Iris pigment epithelial cell (primary cell): ENCODE results near the gene NUMA1.

Experiments used
- DNase-seq: peaks from one replicate; pipeline ENCODE4 v3.0.0-alpha.2; 2011; ENCODE audit warnings: low read depth

Gene NUMA1

DNA sequence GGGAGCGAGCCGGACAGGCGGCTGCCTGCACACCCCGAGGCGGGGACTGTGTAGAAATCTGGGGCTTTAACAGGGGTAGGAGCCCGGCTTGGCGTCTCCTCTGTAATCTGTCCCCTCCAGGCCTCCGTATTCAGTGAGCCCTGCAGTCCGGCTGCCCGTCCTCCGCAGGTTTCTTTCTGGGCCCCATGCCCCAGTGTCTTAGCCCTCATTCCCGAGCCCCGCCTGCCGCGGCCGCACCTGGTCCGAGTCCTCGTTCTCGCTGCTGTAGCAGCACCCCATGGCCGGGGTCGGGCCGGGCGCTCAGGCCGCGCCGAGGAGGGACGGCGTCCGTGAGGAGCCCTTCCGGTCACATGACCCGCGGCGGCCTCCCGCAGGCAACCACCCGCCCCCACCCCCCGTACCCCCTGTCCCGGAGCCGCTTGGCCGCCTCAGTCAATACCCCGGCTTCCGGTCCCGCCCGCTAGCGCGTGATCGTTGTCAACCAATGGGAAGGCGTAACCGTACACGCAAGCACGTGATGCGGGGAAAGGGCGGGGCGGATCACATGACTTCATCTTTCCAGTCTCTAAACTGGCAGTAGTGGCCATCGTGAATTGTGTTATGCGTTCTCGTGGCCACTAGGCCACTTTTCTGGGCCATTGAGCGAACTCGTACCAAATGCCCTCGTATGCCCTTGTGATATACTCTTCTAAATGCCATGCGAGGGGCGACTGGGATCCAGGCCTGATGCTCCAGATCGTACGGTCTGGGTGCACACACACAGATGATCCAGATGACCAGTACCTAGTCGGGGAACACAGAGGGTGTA, 22.8 kb upstream of the NUMA1 start, which contains the start of gene LAMTOR1:
Gene LAMTOR1 (minus strand): TSS at position 352 of the 808 bp plus-strand sequence. CDS start 73 bp downstream, at position 279.
- peak; percentile 99 for DNase-seq

- no peak for DNase-seq
Observed at GRCh38 chr11:72102631-72102945, 22.2 kb upstream of the NUMA1 start.

DNA sequence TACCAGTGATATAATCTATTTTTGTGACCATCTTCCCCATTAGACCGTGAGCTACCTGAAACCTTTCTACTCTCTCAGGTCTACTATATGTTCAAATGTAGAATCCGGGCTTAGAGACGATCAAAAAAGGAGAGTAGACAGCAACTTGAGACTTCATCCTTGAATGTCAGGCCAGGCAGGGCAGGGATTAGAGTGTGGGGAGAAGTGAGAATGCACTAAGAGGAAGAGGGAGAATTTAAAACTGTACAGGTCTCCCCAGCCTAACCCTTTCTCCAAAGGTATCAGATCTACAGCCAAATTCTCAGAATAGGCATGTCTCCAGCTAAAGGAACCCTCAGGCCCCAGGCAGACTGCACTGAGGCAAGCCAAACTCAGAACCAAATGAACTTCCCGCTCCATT, 21.8 kb upstream of the NUMA1 start:
- DNase-seq: no peak

GRCh38 chr11:72100462-72100861, 20.1 kb upstream of the NUMA1 start:
- no peak for DNase-seq

DNA sequence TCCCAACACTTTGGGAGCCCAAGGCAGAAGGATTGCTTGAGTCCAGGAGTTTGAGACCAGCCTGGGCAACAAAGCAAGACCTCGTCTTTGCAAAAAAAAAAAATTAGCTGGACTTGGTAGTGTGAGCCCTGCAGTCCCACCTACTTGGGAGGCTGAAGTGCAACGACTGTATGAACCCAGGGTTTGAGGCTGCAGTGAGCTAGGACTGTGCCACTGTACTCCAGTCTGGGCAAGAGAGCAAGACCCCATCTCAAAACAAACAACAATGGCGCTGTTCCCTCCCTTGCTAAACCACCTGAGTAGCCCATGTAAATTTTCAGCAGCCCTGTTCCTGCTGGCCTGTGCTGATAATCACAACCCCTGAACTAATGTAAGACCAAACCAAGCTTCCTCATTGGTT, 19.7 kb upstream of the NUMA1 start:
- no peak for DNase-seq

GRCh38 chr11:72098741-72099140, 18.4 kb upstream of the NUMA1 start:
- DNase-seq: no peak

- DNase-seq: peak; percentile 62
Observed at GRCh38 chr11:72091292-72091691, 10.9 kb upstream of the NUMA1 start.

DNA sequence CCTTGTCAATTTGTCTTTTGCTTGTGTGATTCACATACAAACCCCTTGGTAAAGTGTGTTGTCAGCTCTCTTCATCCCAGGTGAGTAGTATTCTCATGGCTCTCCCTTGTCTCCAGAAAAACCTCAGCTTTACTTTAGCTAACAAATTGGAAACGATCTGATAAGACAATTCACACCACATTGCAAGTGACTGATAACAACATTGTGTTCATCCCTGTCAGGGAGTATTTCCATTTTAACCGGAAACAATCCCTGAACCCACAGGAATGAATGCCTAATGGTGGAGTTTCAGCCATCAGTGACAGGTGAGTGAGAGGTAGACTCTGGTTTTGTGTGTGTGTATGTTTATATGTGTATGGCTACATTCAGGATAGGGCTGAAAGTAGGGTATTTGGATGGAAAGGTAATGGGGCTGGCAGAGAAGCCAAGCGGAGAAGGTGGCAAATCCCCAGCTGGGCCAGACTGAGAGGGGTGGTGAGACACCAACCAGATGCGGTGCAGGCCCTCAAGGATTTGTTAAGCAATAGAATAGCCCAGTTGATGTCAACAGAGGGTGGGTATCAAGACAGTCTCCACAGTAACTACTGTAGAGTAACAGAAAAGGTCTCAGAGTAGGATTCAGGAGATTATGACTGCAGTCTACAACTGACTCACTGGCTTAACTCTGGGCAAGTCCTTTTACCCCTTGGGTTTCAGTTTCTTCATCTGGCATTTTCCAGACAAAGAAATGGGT, 7.9 kb upstream of the NUMA1 start:
- DNase-seq: peak; percentile 43

- DNase-seq: no peak
Observed at GRCh38 chr11:72085621-72086351, 5.4 kb upstream of the NUMA1 start.

- no peak for DNase-seq
Observed at GRCh38 chr11:72084965-72085364, 4.6 kb upstream of the NUMA1 start.

DNA sequence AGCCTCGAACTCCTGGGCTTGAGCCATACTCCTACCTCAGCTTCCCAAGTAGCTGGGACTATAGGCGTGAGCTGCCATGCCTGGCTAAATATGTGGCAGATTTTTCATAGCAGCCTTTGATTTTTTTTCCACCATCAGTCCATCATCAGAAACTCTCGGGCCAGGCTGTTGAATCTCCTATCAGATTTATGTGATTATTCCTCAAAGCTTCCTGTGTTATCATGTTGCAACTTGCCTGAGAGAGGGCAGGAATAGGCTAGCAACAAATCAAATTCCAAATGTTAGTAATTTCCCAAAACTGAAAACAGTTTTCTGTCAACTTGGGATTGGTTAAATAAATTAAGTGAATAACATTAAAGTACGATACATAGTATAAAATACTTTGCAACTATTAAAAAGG, 3.7 kb upstream of the NUMA1 start:
- no peak for DNase-seq

GRCh38 chr11:72083414-72083813, 3.1 kb upstream of the NUMA1 start:
- DNase-seq: no peak

DNA sequence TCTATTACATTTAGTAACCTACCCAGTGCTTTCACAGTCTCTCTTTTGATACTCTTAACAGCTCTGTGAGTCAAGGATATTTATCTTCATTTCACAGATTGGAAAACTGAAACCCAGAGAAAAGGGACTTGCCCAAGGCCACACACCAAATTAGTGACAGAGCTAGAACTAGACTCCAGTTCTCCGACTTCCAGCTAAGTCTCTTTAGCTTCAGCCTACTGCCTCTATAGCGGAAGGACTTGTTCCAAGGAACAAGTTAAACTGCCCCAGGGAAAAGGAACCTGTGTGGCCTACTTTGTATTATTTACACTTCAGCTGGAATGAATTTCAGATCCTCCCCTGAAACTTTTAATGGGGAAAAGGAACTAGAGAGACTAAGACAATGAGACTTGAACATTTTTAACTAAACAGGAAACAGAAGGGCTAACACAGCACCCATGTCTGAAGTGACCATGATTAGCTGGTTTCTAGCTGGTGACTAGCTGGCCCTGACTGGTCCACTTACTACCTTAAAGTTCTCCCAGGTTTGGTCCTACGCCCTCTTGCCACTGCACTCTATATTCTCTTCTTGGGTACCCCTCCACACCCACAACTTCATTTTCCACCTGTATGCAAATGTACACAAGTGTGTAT, 1.6 kb upstream of the NUMA1 start:
- no peak for DNase-seq

DNA sequence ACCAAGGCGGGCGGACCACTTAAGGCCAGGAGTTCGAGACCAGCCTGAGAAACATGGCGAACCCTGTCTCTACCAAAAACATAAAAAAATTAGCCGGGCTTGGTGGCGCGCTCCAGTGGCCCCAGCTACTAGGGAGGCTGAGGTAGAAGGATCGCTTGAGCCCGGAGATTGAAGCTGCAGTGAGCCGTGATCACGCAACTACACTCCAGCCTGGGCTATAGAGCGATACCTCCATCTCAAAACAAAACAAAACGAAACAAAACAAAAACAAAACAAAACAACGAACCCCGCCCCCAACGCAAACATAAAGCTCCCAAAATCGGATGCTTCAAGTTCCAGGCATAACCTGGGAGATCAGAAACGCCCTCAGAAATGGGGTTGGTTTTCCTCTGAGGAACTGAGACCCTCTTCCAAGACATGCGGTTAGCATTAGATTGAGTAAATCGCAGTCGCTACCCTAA, 872 bp upstream of the NUMA1 start:
- DNase-seq: no peak

- DNase-seq: no peak
Observed at GRCh38 chr11:72079819-72080325, 470 bp downstream of the NUMA1 start.

- peak; percentile 57 for DNase-seq
Observed at GRCh38 chr11:72078477-72078876, 1.9 kb downstream of the NUMA1 start.

DNA sequence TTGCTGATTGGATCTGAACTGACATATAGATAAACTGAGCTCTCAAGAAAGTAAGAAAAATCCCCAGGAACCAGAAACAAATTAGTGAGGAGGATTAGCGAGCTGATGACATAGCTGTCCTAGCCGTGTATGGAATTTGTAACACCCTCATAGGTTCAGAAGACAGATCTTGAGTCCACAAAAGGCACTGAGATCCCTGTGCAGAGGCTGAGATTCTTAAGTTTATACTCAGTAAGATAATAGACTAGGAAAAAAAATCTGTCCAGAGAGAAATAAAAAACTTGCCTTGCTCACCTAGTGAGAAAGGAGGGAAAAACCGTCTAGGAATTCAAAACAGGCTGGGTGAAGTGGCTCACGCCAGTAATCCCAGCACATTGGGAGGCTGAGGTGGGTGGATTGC, 4.6 kb downstream of the NUMA1 start:
- no peak for DNase-seq

GRCh38 chr11:72075109-72075508, 5.2 kb downstream of the NUMA1 start:
- peak; percentile 21 for DNase-seq

- DNase-seq: peak; percentile 85
Observed at GRCh38 chr11:72072348-72072747, 8.0 kb downstream of the NUMA1 start.

GRCh38 chr11:72070491-72070890, 9.9 kb downstream of the NUMA1 start:
- no peak for DNase-seq

DNA sequence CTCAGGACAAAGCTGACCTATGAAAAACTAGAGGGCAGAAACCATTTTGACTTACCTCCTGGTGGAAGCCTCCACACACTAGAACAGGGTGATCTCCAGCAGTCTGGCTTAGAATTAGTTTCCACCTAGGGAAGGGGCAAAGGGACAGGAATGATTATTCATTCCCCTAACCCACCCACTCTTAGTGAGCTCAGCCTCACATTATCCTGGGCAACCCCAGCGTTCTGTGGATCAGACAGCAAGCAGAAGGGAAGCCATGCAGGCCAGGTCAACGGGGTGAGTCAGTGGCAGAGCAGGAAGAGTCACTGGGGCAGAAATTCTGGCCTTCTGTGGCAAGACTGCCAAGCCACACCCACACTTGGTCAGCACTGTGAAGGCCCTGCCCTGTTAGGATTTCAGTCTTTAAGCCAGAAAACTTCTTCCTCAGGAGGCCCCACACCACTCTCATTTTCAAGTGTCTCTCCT, 10.5 kb downstream of the NUMA1 start:
- peak; percentile 86 for DNase-seq

DNA sequence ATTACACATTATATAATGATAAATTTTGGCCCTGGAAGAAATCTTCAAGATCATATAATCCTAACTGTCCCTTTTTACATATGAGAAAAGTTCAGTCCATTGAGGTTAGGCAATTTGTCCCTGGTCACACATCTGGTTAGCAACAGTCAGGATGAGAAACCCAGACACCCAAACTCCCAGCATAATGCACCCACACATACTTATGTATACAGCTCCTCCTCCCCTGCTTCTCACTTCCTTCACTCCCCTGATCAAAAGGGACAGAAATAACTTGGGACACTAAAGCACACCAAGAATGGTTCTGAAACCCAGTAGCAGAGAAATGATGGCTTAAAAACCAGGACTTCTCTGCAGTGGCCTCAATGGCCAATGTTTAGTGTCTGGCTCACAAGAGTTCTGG, 11.1 kb downstream of the NUMA1 start:
- DNase-seq: peak; percentile 50
